NCI-H748 (cell line): ENCODE measurements around the gene HIVEP1.

ENCODE experiments used
- DNase-seq: peaks from one replicate; lab custom pipeline; 2025; ENCODE audit not compliant: unreplicated experiment; lab: John Stamatoyannopoulos, UW

HIVEP1 gene

DNA sequence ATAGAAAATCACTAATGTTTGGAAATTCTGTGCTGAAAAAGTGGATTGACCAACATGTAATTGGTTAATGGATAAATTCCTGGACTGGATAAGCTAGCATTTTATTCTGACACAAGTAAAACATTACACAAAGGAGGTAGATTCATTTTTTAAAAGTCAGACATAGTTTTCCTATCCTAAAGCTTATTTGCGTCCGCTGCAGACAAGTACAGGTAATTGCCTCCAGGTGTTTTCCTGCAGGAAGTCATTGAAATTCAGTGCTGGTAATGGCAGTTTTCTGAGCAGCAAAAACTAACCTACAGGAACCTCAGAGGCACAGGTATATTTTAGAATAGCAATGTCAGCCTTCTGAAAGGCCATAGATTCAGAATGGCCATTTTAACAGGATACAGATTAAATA lies 20.0 kb upstream of the HIVEP1 start:
- DNase-seq = peak; percentile 66

GRCh38 chr6:11994875-11995461 lies 17.1 kb upstream of the HIVEP1 start:
- DNase-seq = no peak

DNA sequence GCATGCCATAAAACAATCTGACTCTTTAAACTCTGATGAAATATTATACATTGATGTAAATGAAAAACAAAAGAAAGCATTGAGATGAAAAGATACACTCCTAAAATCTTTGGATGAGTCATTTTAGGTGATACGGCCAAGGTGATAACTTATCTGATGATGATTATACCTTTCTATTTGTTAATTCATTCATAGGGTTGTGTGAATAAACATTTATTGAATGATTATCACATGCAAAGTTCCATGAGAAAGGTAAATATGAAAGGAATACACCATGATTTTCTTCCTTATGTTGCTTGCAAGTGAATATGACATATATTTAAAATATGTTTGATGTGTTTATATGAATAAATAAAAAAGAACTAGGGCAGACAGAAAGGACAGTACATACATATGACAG lies 15.4 kb upstream of the HIVEP1 start:
- DNase-seq = no peak

DNA sequence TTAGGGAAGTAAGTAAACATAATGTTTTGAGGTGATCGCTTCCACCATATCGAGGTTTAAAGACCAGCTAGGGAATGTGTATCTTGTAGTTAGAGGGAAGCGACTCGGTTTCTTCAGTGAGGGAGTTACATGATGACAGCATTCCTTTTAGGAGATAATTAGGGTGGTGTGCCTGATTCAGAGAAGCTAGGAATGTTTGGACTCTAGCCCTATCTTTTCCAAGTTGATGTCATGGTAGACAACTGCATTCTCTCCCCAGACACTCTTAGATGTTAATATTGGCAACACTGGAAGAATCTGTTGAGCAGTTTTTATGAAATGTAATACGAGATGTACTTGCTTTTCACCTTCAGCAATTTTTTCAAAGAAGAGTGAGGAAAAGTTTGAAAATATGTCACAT lies 12.9 kb upstream of the HIVEP1 start:
- DNase-seq = no peak

DNA sequence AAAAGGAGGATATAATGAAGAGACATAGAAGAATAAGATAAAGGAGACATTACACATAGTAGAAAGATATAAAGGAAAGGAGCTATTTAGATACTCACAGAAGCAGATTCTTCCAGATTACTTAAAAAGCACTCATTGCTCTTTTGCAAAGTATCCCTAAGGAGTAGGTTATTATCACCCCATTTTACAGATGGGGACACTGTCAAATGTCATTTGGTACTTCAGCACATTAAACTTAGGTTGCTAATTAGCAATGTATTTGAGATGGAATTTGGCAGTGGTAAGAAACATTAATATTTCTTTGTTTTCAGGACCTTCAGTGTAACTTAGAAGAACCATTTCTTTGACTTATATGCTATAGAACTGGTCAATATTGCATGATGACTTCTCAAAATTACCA lies 11.9 kb upstream of the HIVEP1 start:
- no peak for DNase-seq

DNA sequence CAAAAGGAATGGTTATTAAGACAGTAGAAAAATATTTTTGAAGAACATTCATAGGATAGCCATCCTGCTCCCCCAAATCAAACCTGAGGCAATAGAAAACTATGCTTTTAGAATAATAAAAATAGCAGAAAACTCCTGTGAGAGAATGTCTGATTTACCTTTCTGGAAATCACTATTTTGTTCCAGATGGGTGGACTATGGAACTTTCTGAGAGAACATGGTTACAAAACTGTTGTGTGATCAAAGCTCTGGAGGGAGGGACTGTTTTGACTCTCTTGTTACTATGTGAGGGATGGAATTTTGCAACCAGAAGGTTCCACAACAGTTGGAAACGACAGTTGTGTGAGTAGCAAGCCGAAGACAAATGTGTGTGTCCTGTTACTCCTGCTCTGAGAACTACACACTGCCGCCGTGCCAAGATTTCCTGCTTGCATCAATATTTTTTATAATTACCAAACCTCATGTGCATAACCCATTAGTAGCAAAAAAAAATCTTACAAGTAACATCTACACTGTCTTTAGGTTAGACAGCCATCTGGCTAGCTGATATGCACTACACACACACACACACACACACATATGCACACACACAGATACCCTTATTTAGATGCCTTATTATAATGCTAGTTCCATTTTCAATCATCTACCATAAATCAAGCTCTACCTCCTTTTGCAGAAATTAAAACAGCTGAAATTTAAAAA lies 11.0 kb upstream of the HIVEP1 start:
- no peak for DNase-seq

DNA sequence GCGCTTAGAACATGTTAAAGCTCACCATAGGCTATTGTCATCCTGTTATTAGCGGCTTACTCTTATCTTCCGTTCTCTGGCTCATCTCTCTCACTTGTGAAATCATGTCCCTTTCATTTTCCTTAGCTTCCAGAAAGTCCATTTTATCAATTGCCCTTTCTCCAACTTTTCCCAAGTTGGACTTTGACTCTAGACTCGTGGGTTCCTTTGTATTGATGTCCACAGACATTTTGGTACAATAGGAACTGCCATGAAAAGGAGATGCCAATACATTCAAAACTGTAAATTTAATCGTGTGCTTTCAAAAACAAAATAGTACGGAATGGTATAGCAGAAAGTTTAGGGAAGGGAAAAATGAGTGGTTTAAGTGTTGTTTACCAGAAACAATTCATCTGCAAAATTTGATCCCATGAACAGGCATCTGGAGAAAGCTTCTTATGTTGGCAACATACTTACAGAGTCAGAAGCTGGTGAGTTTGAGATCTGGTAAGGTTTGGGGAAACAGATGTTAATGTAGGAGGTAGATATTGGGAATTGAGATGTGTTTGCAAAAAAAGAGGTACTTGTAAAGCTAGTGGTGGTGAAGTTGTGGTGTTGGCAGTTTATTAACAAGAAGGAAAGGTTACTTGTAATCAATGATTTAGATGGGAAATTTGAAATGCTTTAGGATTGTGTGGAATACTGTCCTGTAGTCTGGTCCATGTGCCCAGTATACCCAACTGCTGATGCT lies 10.2 kb upstream of the HIVEP1 start:
- DNase-seq = no peak

- DNase-seq = no peak
Observed at GRCh38 chr6:12007473-12007872, 4.6 kb upstream of the HIVEP1 start.

- no peak for DNase-seq
Observed at GRCh38 chr6:12007887-12008286, 4.2 kb upstream of the HIVEP1 start.

- DNase-seq = peak; percentile 84
Observed at GRCh38 chr6:12008366-12009179, 3.5 kb upstream of the HIVEP1 start.

GRCh38 chr6:12009180-12009685 lies 2.9 kb upstream of the HIVEP1 start:
- DNase-seq = no peak

DNA sequence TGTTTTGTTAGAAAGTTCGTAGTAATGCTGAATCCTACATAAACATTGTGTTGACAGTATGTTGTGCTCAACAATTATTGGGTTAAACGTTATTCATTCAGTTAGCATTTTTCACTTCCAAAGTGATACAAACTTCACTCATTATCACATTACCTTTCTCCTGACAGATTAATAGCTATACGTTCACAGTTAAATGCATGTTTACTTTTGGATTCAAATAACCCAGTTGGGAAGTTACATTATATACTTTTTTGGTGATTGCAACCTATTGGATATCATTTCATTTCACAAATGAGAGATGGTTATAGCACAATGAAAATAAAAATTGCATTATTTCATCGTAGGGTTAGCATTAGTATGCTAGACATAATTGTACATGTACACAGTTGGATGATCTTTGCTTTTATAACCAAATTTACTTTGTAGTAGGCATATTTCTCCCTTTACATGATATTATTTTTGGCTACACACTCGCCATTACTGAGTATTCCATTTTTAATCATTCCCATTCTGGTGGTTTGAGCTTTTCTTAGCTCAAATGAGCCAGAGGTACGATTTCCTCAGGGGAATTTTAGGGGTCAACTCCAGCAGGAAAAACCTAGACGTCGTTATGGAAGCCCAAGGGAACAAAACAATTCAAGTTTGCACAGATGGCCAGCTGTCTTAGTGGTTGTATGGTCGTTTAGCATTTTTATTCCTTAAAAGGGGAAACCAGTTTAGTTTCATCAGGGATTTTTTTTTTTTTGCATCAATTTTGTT lies 2.1 kb upstream of the HIVEP1 start:
- peak; percentile 54 for DNase-seq

DNA sequence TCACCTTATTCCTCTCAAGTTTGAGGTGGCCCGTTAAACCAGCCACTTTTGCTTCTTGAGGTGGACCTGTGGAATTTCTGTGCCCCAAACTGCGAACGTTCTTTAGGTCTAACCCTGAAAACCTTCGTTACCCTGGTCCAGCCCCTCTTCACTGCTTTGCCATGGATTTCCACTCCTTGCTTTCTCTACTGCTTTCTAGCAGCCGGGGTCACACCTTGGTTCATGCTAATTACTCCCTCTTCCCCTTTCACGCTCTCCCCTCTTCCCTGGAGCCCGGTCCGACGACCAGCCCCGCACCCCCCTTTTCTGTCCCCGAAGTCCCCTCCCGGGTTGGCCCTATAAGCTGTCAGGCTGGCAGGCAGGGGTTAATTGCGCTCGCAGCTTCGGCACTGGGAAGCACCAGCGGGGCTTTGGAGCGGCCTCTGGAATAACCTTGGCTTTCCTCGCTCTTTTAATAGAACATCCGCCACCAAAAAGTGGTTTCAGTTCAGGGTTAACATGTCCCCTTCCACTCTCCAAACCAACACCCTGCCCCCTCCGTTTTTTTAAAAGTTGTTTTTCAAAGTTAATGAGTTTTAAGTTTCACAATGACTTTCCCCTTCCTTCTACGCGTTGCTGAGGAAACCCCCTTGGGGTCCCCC lies 1.4 kb upstream of the HIVEP1 start:
- peak; percentile 86 for DNase-seq

GRCh38 chr6:12011276-12012037 lies 655 bp upstream of the HIVEP1 start:
- peak; percentile 95 for DNase-seq

DNA sequence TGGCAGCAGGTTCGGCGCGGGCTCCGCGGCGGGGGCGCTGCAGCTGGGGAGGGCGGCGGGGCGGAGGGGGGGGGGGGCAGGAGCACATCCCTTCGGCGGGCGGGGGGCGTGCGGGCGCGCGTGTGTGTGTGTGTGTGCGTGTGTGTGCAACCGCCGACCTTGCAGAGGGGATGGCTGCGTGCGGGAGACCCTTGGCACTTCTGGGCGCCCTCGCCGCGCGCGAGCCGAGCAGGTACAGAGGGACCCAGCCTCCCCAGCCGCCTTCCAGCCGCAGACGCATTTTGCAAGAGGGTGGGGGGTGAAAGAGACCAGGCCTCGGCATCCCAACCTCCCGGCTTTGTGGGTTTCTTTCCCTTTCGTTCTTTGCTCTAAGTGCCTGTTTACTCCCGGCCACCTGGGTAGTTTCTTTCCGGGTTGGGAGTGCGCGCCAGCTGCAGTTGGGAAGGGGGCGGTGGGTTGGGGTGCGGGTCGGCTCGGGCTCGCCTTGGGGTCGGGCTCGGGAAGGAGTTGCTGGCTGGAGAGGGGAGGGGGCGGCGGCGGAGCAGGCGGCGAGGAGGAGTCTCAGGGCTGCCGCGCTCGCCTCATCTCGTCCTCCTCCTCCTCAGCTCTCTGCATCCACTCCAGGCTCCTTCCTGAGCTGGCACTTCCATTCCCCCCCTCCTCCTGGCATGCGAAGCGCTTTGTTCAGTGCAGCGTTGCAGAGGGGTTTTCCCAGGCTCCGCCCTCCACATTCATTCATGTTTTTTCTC lies 620 bp downstream of the HIVEP1 start:
- DNase-seq = peak; percentile 85

DNA sequence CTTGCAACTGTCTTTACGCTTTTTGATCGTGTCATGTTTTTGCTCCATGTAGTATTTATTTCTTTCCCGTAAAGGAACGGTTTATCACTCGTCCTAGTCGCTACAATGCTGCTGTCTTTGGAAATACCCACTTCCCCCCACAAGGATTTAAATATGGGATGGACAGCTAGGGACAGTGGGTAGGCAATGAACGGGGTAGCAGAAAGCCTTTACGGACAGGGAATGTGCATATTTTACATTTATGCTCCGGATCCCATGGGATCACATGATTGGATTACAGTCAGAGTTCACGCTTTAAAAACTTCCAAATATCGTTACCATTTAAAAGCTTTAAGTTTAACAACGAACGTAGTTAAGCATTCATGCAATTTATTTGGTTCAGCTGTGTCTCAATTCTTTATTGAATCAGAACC lies 1.2 kb downstream of the HIVEP1 start:
- no peak for DNase-seq

GRCh38 chr6:12014027-12014872 lies 2.1 kb downstream of the HIVEP1 start:
- no peak for DNase-seq

- DNase-seq = no peak
Observed at GRCh38 chr6:12014873-12015149, 2.7 kb downstream of the HIVEP1 start.
